Chondrocyte (in vitro differentiated cells): ENCODE measurements around the gene VEGFB. TPM values are rescaled to one million over a fixed set of nuclear protein-coding genes. Genes with fewer than 3 reads are reported as not detected.
A peak's percentile ranks its signal among the peaks of the same experiment; 100 is the strongest.

Source experiments
- DNase-seq: peaks from one replicate; pipeline ENCODE4 v3.0.0; 2021; ENCODE audit warnings: mixed read lengths, low spot score
- H3K27ac Mint-ChIP-seq: one replicate; pipeline ENCODE4 v1.8.0; 2021; ENCODE audit warnings: mild to moderate bottlenecking, moderate library complexity, mixed read lengths; ENCODE audit not compliant: unreplicated experiment
- H3K27me3 Mint-ChIP-seq: 2 replicates; pipeline ENCODE4 v1.8.0; 2021; ENCODE audit warnings: low read depth, mixed read lengths
- H3K36me3 Mint-ChIP-seq: 2 replicates; pipeline ENCODE4 v1.8.0; 2021; ENCODE audit warnings: low read depth, mixed read lengths
- H3K4me1 Mint-ChIP-seq: 2 replicates; pipeline ENCODE4 v1.8.0; 2021; ENCODE audit warnings: low read depth, mild to moderate bottlenecking, mixed read lengths
- H3K4me3 Mint-ChIP-seq: one replicate; pipeline ENCODE4 v1.8.0; 2021; ENCODE audit warnings: mild to moderate bottlenecking, moderate library complexity, mixed read lengths; ENCODE audit not compliant: unreplicated experiment
- H3K9me3 Mint-ChIP-seq: 2 replicates; pipeline ENCODE4 v1.8.0; 2021; ENCODE audit warnings: low read depth, mixed read lengths
- total RNA-seq: library from RNA; stranded (reverse); gene quantifications from 3 replicates; pipeline ENCODE4 v1.2.1, GENCODE V29; 2021
- TF ChIP-seq, protein P1 (sequence below): fragments of 200-600 bp; sonication (generic); IDR thresholded peaks from 2 replicates; pipeline ENCODE4 v1.5.0; 2021; ENCODE audit warnings: antibody characterized with exemption, mild to moderate bottlenecking, moderate library complexity

VEGFB gene
- total RNA-seq, 1 donor from 2014 or later: 165 TPM

GRCh38 chr11:64255135-64256128 lies 21.0 kb downstream of the VEGFB start:
- H3K36me3 Mint-ChIP-seq: peaks cover 23% of the 10 kb centered on the region
- TF ChIP-seq, protein P1, sequence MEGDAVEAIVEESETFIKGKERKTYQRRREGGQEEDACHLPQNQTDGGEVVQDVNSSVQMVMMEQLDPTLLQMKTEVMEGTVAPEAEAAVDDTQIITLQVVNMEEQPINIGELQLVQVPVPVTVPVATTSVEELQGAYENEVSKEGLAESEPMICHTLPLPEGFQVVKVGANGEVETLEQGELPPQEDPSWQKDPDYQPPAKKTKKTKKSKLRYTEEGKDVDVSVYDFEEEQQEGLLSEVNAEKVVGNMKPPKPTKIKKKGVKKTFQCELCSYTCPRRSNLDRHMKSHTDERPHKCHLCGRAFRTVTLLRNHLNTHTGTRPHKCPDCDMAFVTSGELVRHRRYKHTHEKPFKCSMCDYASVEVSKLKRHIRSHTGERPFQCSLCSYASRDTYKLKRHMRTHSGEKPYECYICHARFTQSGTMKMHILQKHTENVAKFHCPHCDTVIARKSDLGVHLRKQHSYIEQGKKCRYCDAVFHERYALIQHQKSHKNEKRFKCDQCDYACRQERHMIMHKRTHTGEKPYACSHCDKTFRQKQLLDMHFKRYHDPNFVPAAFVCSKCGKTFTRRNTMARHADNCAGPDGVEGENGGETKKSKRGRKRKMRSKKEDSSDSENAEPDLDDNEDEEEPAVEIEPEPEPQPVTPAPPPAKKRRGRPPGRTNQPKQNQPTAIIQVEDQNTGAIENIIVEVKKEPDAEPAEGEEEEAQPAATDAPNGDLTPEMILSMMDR: no peak
- H3K4me3 Mint-ChIP-seq: no peak overlapping the region
- no peaks in the 10 kb centered on the region for H3K9me3 Mint-ChIP-seq
- H3K4me1 Mint-ChIP-seq: peaks cover 23% of the 10 kb centered on the region
- DNase-seq: no peak
- H3K27ac Mint-ChIP-seq: no peak overlapping the region
- H3K27me3 Mint-ChIP-seq: no peaks in the 10 kb centered on the region

DNA sequence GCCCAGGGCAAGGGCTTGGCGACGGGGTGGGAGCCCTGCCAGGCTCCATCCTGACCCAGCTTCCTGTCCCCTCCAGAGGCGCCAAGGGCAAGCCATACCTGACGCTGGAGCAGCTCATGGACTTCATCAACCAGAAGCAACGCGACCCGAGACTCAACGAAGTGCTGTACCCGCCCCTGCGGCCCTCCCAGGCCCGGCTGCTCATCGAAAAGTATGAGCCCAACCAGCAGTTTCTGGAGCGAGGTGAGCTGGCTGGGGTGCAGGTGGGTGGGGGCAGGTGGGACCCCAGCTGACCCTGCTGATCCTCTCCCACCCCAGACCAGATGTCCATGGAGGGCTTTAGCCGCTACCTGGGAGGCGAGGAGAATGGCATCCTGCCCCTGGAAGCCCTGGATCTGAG lies 21.9 kb downstream of the VEGFB start:
- TF ChIP-seq, protein P1: no peak
- H3K9me3 Mint-ChIP-seq: no peaks in the 10 kb centered on the region
- no peak for DNase-seq
- no peaks in the 10 kb centered on the region for H3K27me3 Mint-ChIP-seq
- peaks cover 23% of the 10 kb centered on the region for H3K36me3 Mint-ChIP-seq
- H3K4me1 Mint-ChIP-seq: peaks cover 19% of the 10 kb centered on the region
- H3K27ac Mint-ChIP-seq: no peak overlapping the region
- H3K4me3 Mint-ChIP-seq: no peak overlapping the region

- DNase-seq: peak; percentile 87
- H3K4me1 Mint-ChIP-seq: peaks cover 14% of the 10 kb centered on the region
- H3K4me3 Mint-ChIP-seq: no peak overlapping the region
- peaks cover 33% of the 10 kb centered on the region for H3K36me3 Mint-ChIP-seq
- TF ChIP-seq, protein P1: no peak
- H3K27ac Mint-ChIP-seq: no peak overlapping the region
- H3K27me3 Mint-ChIP-seq: no peaks in the 10 kb centered on the region
- H3K9me3 Mint-ChIP-seq: no peaks in the 10 kb centered on the region
Observed at GRCh38 chr11:64258356-64258755, 24.0 kb downstream of the VEGFB start.

- Mint-ChIP-seq H3K9me3 (no peaks in the 10 kb centered on the region), H3K4me3 (no peak overlapping the region), H3K27ac (no peak overlapping the region), H3K4me1 (peaks cover 7% of the 10 kb centered on the region), H3K27me3 (no peaks in the 10 kb centered on the region), H3K36me3 (peaks cover 34% of the 10 kb centered on the region)
- TF ChIP-seq, protein P1: no peak
- no peak for DNase-seq
Observed at GRCh38 chr11:64258946-64259532, 24.7 kb downstream of the VEGFB start.

- Mint-ChIP-seq H3K4me3 (no peak overlapping the region), H3K4me1 (peaks cover 5% of the 10 kb centered on the region), H3K27me3 (no peaks in the 10 kb centered on the region), H3K9me3 (no peaks in the 10 kb centered on the region), H3K27ac (no peak overlapping the region), H3K36me3 (peaks cover 34% of the 10 kb centered on the region)
- DNase-seq: no peak
- TF ChIP-seq, protein P1: no peak
Observed at GRCh38 chr11:64259533-64260067, 25.2 kb downstream of the VEGFB start.
